ENCODE data around the gene EXOC2.

DNA sequence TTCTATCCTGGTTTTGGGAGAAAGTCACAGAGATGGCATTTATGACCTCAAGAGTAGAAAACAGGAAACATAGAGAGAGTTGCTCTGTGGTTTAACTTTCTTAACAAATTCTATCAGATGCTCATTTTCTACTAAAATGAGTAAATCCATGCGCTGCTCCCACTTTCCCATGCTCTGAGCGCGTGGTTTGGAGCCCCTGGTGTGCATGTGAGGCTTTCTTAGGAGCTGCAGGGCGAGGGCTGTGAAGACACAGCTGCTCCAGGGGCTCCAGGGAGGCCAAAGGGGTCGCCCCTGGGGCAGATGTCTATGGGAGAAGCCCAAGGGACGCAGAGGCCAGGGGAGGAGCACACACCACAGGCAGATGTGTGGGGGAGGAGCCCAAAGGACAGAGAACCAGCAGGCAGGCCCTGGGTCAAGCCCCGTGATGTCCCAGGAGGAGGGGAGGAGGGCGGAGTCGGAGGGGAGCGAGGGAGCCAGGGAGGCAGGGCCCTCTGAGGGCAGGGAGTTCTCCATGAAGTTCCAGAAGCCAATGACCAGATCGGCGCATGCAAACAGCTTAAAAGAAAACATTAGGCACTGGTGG is 178.5 kb downstream of the EXOC2 start:
- TF ChIP-seq, protein P1, sequence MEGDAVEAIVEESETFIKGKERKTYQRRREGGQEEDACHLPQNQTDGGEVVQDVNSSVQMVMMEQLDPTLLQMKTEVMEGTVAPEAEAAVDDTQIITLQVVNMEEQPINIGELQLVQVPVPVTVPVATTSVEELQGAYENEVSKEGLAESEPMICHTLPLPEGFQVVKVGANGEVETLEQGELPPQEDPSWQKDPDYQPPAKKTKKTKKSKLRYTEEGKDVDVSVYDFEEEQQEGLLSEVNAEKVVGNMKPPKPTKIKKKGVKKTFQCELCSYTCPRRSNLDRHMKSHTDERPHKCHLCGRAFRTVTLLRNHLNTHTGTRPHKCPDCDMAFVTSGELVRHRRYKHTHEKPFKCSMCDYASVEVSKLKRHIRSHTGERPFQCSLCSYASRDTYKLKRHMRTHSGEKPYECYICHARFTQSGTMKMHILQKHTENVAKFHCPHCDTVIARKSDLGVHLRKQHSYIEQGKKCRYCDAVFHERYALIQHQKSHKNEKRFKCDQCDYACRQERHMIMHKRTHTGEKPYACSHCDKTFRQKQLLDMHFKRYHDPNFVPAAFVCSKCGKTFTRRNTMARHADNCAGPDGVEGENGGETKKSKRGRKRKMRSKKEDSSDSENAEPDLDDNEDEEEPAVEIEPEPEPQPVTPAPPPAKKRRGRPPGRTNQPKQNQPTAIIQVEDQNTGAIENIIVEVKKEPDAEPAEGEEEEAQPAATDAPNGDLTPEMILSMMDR (IDR thresholded peaks at IDR 0.05): no peak
- no peak for TF ChIP-seq POLR2A (IDR thresholded peaks at IDR 0.05)

All from adrenal gland (tissue), 5 donors.